RPMI7951 (cell line): ENCODE data around the gene GPD2. TPM values are rescaled to one million over a fixed set of nuclear protein-coding genes. Genes with fewer than 3 reads are reported as not detected.
A peak's percentile ranks its signal among the peaks of the same experiment; 100 is the strongest.

ENCODE experiments used
- DNase-seq: peaks from one replicate; pipeline ENCODE4 v3.0.0-alpha.2; 2012; ENCODE audit warnings: low read depth
- total RNA-seq: library from RNA; depleted of rRNA; stranded (reverse); fragments of >200 nt; shearing (Covaris generic); gene quantifications from 2 replicates; pipeline ENCODE4 v1.2.3, GENCODE V29; 2014

Gene GPD2
- total RNA-seq, 1 experiment from 2014 or later = 103 TPM

- DNase-seq = peak; percentile 27
Observed at GRCh38 chr2:156436497-156437085, 412 bp downstream of the GPD2 start.

DNA sequence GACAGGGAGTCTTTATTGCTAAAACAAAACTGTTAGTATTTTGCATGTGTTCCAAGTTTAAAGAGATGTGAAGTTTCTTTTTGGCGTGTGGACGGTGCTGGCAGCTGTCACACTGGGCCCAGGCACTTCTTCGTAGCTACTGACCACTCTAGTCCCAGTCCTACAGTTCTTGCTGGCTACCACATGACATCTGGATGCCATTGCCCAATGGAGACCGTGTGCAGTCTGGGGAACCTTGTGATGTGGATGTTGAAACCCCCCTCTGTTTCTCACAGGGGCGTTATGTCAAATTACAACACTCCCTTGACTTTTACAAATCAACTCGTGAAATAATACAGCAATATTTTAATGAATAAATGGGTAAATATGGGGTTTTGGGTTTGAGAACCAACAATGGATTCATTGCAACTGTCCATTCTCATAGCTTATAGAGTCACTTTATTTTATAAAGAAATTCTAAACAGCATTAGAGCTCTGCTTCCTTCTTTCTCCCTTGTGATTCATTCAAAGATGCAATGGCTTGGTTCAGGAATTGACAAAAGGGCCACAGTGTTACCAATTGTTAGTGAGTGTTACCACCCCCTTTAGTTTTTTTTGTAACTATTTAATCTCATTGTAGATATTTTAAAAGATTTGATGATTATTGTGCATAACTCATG lies 1.2 kb downstream of the GPD2 start:
- DNase-seq = peak; percentile 53

- peak; percentile 18 for DNase-seq
Observed at GRCh38 chr2:156437931-156438410, 1.8 kb downstream of the GPD2 start.

GRCh38 chr2:156443089-156443488 lies 6.9 kb downstream of the GPD2 start:
- DNase-seq = no peak

DNA sequence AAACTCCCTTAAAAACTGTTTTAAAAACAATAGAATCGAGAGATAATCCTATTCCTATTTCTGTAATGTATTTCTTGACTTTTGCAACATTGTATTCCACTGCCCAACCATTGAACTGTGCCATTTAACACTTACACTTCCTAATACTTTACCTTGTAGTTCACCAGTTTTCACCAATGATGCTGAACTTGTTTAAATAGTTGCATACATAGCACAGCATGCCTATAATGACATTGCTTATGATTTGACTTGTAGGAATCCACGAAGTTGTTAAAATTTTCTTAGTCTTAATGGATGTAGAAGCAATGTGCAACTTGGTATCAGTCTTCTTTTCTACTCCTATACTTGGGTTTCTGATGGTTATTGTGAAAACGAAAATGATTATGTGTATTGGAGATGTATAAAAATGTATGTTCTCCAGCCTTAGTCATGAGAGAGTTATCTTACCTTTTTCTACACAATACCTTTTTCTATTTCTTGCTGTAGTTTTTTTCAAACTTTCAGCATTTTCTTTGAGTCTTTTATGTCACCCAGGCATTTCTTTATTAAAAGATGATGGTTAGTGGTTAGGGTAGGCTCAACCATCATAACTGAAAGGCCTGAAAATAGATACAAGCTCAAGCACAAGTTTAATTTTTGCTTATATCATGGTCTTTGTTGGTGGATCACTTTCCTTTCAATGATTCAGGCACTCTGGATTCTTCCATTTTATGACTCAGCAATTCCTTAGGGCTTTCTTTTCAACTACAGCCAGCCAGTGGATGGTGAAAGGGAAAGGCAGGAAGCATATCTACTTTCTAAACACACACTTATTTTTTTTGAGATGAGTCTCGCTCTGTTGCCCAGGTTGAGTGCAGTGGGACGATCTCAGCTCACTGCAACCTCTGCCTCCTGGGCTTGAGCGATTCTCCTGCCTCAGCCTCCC lies 9.4 kb downstream of the GPD2 start:
- DNase-seq = peak; percentile 86

- no peak for DNase-seq
Observed at GRCh38 chr2:156447761-156448160, 11.6 kb downstream of the GPD2 start.

DNA sequence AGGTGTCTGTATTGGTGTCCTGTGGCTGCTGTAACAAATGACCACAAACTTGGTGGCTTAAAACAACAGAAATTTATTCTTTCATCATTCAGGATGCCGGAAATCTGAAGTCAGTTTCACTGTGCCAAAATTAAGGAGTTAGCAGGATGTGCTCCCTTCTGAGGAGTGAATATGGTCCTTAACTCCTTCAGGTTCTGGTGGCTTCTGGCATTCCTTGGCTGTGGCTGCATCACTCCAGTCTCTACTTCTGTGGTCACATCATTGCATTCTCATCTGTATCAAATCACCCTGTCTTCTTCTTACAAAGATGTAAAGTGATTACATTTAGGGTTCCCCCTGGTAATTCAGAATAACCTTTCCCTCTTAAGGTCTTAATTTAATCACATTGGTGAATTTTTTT lies 12.6 kb downstream of the GPD2 start:
- peak; percentile 10 for DNase-seq

DNA sequence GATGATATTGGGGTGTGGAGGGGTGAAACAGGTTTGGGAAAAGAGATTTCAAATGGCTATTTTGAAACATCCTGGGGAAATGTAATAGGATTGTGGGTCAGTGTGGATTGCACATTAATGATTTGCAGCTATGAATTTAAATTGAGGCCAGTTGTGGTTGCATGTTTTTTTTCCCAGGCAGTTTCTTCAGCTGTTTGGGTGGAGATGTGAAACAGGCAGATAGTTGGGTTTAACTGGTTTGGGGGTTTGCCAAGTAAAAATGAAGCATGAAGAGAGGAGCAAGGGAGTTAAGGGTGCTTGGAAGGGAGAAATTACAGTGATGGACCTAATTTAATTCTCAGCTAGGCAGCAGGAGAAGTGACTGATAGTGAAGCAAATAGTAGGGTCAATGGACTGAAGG lies 16.8 kb downstream of the GPD2 start:
- DNase-seq = peak; percentile 69

DNA sequence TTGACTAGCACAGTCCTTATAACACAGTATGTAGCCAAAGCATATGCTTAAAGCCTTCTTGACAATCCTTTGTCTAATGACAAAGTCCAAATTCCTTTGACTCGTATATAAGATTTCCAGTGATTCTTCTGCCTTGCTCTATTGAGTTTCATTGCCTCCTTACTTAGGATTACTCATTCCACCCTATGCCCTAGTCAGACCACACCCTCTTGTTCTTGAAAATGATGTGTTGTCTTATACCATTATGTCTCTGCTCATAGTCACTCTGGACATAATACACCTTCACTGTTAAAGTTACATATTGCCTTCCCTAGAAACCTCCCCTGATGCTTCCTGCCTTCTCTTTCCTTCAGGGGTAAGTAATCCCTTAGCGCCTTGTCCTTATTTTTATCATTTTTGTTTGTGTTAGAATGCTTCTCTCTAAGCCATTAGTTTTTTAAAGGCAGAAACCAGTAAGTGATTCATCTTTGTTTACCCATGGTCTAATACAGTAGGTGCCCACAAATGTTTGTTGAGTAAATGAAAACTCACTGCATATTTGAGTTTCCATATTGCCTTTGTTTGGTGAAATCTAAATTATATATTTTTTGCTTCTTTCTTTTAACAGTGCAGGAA lies 19.3 kb downstream of the GPD2 start:
- DNase-seq = peak; percentile 49

DNA sequence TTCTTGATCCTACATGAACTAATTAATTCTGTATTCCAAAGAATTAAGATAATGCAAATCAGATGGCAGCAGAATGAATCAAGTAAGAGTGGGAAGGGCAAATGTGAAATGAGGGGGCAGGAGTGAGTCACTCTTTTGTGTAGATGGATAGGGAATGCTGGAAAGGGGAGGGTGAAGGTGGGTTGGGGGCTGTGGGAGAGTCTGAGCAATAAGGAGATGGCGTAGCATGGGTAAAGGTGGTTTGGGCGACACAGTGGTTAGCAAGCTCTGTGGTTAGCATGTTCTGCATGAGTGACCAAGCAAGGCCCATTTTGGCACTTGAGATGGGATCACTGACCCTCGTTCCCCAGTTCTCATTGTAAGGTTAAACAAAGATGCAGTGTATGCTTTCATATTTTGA lies 20.4 kb downstream of the GPD2 start:
- peak; percentile 56 for DNase-seq

- DNase-seq = no peak
Observed at GRCh38 chr2:156457523-156458517, 21.6 kb downstream of the GPD2 start.

GRCh38 chr2:156459720-156460119 lies 23.5 kb downstream of the GPD2 start:
- DNase-seq = peak; percentile 15

DNA sequence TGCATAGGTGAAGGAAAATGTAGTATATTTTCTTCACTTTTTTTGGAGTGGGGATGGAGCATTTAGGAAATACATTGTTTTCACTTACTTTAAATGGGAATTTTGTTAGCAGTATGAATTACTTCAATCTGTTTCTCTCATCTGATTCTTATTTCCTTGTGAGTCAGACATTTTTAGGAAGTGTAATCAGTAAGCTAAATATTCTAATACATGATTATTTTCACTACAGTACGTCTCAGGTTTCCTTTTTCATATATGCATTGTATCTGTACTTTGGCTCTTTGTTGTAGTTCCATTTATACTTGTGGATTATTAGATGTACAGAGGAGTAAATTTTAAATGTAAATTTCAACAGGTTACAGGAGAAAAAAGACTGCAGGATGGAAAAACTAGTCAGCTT lies 27.9 kb downstream of the GPD2 start:
- no peak for DNase-seq

- no peak for DNase-seq
Observed at GRCh38 chr2:156465573-156465972, 29.4 kb downstream of the GPD2 start.

DNA sequence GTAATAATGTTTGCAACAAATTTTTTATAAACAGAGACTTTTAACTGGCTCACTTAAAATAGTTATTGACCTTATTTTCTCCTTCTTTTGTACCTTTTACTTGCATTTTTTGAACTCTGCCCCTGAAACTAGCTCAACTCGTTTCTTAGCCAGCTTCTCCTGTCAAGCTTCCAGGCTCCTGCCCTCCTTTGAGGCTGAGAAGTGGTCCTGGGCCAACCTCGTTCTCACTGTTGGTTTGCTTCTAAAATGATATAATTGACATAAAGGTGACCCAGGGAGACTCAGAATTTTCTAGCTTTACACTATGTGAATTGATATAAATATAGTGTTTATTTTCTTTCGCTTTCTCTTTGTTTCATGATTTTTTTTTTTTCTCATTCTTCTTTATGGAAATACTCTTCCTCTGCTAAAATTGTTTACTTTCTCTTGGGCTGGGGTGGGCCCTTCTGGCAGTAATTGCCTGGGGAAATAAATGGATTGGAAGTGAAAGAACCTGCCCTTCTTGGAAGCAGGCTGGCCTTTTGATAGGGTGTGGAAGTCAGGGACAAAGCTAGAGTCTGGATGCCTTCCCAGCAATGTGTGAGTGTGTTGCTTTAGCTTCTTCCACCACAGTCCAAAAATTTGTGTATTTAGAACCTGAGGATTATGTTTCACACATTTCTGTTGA lies 30.7 kb downstream of the GPD2 start:
- DNase-seq = peak; percentile 64

- no peak for DNase-seq
Observed at GRCh38 chr2:156470975-156471583, 34.9 kb downstream of the GPD2 start.

- no peak for DNase-seq
Observed at GRCh38 chr2:156471762-156472161, 35.6 kb downstream of the GPD2 start.

- no peak for DNase-seq
Observed at GRCh38 chr2:156472686-156473085, 36.5 kb downstream of the GPD2 start.

DNA sequence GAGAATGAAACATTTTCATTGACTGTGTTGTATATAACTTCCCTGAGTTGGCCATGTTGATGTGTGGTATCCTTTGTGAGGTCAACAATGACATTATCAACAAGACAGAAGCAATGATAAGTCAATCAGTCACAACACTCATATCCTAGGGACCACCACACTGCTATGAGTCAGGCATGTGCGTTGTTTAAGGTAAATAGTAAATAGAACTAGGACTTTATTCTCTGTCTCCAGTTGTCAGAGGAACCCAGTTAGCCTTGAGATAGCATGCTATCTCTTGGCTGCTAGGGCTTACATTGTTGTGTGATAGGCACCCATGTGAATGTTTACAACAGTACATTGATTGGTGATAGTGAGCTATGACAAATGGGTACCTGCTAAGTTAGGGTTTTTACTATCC lies 37.3 kb downstream of the GPD2 start:
- DNase-seq = no peak

GRCh38 chr2:156474401-156474800 lies 38.2 kb downstream of the GPD2 start:
- no peak for DNase-seq
